Measurements from ENCODE around the gene IQCN.

DNA sequence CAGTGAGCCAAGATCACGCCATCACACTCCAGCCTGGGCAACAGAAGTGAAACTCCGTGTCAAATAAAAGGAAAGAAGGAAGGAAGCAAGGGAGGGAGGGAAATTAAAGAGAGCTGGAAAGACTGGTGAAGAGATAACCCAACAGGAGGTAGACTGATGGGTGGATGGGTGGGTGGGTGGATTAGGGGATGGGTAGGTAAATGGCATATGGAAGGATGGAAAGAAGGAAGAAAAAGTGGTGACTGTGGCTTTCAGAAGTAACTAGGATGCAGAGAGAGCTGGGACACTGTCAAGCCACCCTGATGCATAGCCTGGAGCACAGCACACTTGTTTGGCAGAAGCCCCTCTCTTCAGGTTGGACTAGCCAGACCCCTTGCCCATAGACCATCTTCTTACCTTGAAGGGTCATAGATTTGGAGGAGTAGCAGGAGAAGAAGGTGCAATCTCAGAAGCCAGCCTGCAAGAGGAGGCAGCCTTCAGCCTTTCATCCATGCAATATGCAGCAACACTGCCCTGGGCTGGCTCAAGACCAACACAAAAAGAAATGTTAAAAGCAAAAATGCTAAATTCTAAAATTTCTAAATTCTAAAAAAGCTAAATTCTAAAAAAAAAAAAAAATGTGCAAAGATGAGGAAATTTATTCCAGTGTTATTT, 5.1 kb downstream of the IQCN start:
- TF ChIP-seq TAF1 (IDR thresholded peaks at IDR 0.05; ENCODE audit: borderline replicate concordance, insufficient read depth, low read length) (no peak), POLR2AphosphoS5 (IDR thresholded peaks at IDR 0.05; ENCODE audit: low read depth, low read length) (no peak), FOXP2 (optimal IDR thresholded peaks at IDR 0.05; ENCODE audit: borderline replicate concordance, extremely low read depth, extremely low read length, insufficient read depth) (no peak), SIN3A (IDR thresholded peaks at IDR 0.05; ENCODE audit: borderline replicate concordance, insufficient read depth, low read length) (no peak)
- TF ChIP-seq, protein P1, sequence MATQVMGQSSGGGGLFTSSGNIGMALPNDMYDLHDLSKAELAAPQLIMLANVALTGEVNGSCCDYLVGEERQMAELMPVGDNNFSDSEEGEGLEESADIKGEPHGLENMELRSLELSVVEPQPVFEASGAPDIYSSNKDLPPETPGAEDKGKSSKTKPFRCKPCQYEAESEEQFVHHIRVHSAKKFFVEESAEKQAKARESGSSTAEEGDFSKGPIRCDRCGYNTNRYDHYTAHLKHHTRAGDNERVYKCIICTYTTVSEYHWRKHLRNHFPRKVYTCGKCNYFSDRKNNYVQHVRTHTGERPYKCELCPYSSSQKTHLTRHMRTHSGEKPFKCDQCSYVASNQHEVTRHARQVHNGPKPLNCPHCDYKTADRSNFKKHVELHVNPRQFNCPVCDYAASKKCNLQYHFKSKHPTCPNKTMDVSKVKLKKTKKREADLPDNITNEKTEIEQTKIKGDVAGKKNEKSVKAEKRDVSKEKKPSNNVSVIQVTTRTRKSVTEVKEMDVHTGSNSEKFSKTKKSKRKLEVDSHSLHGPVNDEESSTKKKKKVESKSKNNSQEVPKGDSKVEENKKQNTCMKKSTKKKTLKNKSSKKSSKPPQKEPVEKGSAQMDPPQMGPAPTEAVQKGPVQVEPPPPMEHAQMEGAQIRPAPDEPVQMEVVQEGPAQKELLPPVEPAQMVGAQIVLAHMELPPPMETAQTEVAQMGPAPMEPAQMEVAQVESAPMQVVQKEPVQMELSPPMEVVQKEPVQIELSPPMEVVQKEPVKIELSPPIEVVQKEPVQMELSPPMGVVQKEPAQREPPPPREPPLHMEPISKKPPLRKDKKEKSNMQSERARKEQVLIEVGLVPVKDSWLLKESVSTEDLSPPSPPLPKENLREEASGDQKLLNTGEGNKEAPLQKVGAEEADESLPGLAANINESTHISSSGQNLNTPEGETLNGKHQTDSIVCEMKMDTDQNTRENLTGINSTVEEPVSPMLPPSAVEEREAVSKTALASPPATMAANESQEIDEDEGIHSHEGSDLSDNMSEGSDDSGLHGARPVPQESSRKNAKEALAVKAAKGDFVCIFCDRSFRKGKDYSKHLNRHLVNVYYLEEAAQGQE (IDR thresholded peaks at IDR 0.05; ENCODE audit: insufficient read depth in 1 of 2, low read depth in 2 of 2, low read length in 2 of 2), result no peak

All from PFSK-1 (cell line).